PC-9 (cell line): ENCODE data around the gene SYNDIG1L. TPM values are rescaled to one million over a fixed set of nuclear protein-coding genes. Genes with fewer than 3 reads are reported as not detected.

Experiments used
- BruUV-seq: library from RNA; stranded (reverse); fragments of 400-500 nt; replicated peaks from 2 replicates; lab custom pipeline; 2021; lab: Mats Ljungman, UMichigan
- CTCF ChIA-PET: fragments of 300-600 bp; sonication (Branson Sonifier 250); formaldehyde crosslinking; loops from one replicate; lab custom pipeline; 2022; ENCODE audit warnings: antibody characterized with exemption; lab: Charles Lee
- POLR2A ChIA-PET: fragments of 300-600 bp; sonication (Branson Sonifier 250); formaldehyde crosslinking; loops from one replicate; lab custom pipeline; 2022; ENCODE audit warnings: antibody characterized with exemption; ENCODE audit not compliant: unreplicated experiment; lab: Charles Lee
- DNase-seq, 2 experiments: peaks; one replicate each; pipeline versions ENCODE4 v3.0.0 to v3.0.0-alpha.2; 2015 to 2022; ENCODE audit warnings: mixed read lengths in 1 of 2
- H2AFZ ChIP-seq: fragments of 200-600 bp; sonication (generic); 2 replicates; pipeline ENCODE4 v1.8.1; 2017; ENCODE audit warnings: antibody characterized with exemption
- H3F3A ChIP-seq: fragments of 200-600 bp; sonication (generic); 2 replicates; pipeline ENCODE4 v1.8.1; 2017; ENCODE audit warnings: antibody characterized with exemption, mild to moderate bottlenecking, low read depth; ENCODE audit not compliant: insufficient read depth
- H3K27ac ChIP-seq: fragments of 200-600 bp; sonication (generic); 2 replicates; pipeline ENCODE4 v1.6.1; 2016; ENCODE audit warnings: mixed run types
- H3K27me3 ChIP-seq: fragments of 200-600 bp; sonication (generic); 2 replicates; pipeline ENCODE4 v1.6.1; 2016; ENCODE audit warnings: low read depth, mixed run types; ENCODE audit not compliant: insufficient read depth
- H3K36me3 ChIP-seq: fragments of 200-600 bp; sonication (generic); 2 replicates; pipeline ENCODE4 v1.6.1; 2016; ENCODE audit warnings: low read depth, mixed run types
- H3K4me1 ChIP-seq: fragments of 200-600 bp; sonication (generic); replicated peaks from 2 replicates; pipeline ENCODE4 v1.6.1; 2016; ENCODE audit warnings: mixed run types; ENCODE audit not compliant: insufficient read depth
- H3K4me2 ChIP-seq: fragments of 200-600 bp; sonication (generic); 2 replicates; pipeline ENCODE4 v1.6.1; 2017; ENCODE audit warnings: mixed run types
- H3K4me3 ChIP-seq: fragments of 200-600 bp; sonication (generic); 2 replicates; pipeline ENCODE4 v1.6.1; 2016; ENCODE audit warnings: mixed run types
- H3K79me2 ChIP-seq: fragments of 200-600 bp; sonication (generic); 2 replicates; pipeline ENCODE4 v1.6.1; 2017; ENCODE audit warnings: low read depth, mixed run types
- H3K9me2 ChIP-seq: fragments of 200-600 bp; sonication (generic); 2 replicates; pipeline ENCODE4 v1.8.1; 2017; ENCODE audit warnings: mild to moderate bottlenecking; ENCODE audit not compliant: insufficient read depth
- H3K9me3 ChIP-seq: fragments of 200-600 bp; sonication (generic); 2 replicates; pipeline ENCODE4 v1.8.1; 2016; ENCODE audit warnings: low read depth; ENCODE audit not compliant: insufficient read depth
- H4K20me1 ChIP-seq: fragments of 200-600 bp; sonication (generic); 2 replicates; pipeline ENCODE4 v1.8.1; 2017; ENCODE audit not compliant: insufficient read depth
- CTCF ChIP-seq: fragments of 200-600 bp; sonication (generic); conservative IDR thresholded peaks from 2 replicates; pipeline ENCODE4 v1.6.1; 2017; ENCODE audit warnings: mixed run types, antibody characterized with exemption, mild to moderate bottlenecking, moderate library complexity
- EZH2 ChIP-seq: fragments of 200-600 bp; sonication (generic); IDR thresholded peaks from 2 replicates; pipeline ENCODE4 v1.8.0; 2017; ENCODE audit warnings: antibody characterized with exemption, low read depth
- intact Hi-C: fragments of 100-400 bp; cut with micrococcal nuclease; formaldehyde crosslinking; loops from one replicate; pipeline ENCODE4 v1.10.0; 2022; ENCODE audit not compliant: unreplicated experiment
- total RNA-seq: library from RNA; stranded (reverse); gene quantifications from 2 replicates; pipeline ENCODE4 v1.2.3, GENCODE V29; 2021

The SYNDIG1L gene
- total RNA-seq, 1 experiment from 2014 or later: 0.52 TPM

GRCh38 chr14:74425525-74426201 lies 347 bp downstream of the SYNDIG1L start:
- BruUV-seq: no TSS peak
- H3K9me3 ChIP-seq: no peaks in the 10 kb centered on the region
- no peak overlapping the region for H2AFZ ChIP-seq
- no peaks in the 10 kb centered on the region for H4K20me1 ChIP-seq
- H3K4me1 ChIP-seq: no peaks in the 10 kb centered on the region
- CTCF ChIA-PET: no interaction called here
- H3K4me3 ChIP-seq: no peak overlapping the region
- H3K36me3 ChIP-seq: no peaks in the 10 kb centered on the region
- no peaks in the 10 kb centered on the region for H3K79me2 ChIP-seq
- H3K27me3 ChIP-seq: peaks cover 13% of the 10 kb centered on the region; the same call in 1 of the 2 replicates
- no peaks in the 10 kb centered on the region for H3F3A ChIP-seq
- H3K27ac ChIP-seq: no peak overlapping the region
- no peak overlapping the region for H3K4me2 ChIP-seq
- no peaks in the 10 kb centered on the region for H3K9me2 ChIP-seq
- no peak for DNase-seq
- TF ChIP-seq CTCF: no peak
- TF ChIP-seq EZH2: no peak
- intact Hi-C loops: no loop called here
- POLR2A ChIA-PET: no interaction called here

GRCh38 chr14:74424606-74425005 lies 1.4 kb downstream of the SYNDIG1L start:
- DNase-seq: no peak

DNA sequence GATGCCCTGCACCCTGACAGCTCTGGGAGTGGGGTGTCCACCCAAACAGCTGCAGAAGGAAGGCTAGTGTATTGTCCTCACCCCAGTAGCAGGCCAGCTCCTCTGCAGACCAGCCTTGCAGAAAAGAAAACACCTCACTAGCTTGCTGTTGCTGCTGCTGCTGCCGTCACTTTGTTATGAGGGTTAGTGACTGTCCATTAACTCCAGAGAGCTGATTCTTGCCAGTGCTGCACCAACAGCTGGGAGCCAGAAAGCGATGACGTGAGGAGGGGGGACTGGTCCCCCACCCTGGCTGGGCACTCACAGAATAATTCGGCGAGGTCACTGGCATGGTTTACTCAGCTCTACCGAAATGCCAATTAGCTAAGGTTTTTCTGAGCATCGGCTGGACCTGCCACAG lies 2.8 kb downstream of the SYNDIG1L start:
- no TSS peak for BruUV-seq
- intact Hi-C loops: no loop called here
- Histone ChIP-seq H3K27me3 (peaks cover 32% of the 10 kb centered on the region), H3F3A (no peaks in the 10 kb centered on the region), H4K20me1 (no peaks in the 10 kb centered on the region), H2AFZ (no peak overlapping the region), H3K4me2 (no peak overlapping the region), H3K9me2 (no peaks in the 10 kb centered on the region), H3K27ac (no peak overlapping the region), H3K36me3 (no peaks in the 10 kb centered on the region), H3K4me1 (no peaks in the 10 kb centered on the region), H3K4me3 (no peak overlapping the region), H3K9me3 (no peaks in the 10 kb centered on the region), H3K79me2 (no peaks in the 10 kb centered on the region)
- TF ChIP-seq EZH2 (no peak), CTCF (no peak)
- ChIA-PET POLR2A (interaction anchor here (0.6 kb wide), 2 partner anchors 22 to 777 kb away, joined by 3 to 4 read pairs; no protein-coding TSS in a partner anchor), CTCF (interaction anchor here (0.5 to 0.7 kb wide), 2 partner anchors 52 to 467 kb away, joined by 3 to 5 read pairs; no protein-coding TSS in a partner anchor)
- DNase-seq: no peak

More at GRCh38 chr14:74424606-74425005, 1.4 kb downstream of the SYNDIG1L start:
- Histone ChIP-seq H3K27ac (no peak overlapping the region), H3K4me1 (no peaks in the 10 kb centered on the region), H3K4me2 (no peak overlapping the region), H3K27me3 (peaks cover 19% of the 10 kb centered on the region; the same call in 1 of the 2 replicates), H3K4me3 (no peak overlapping the region), H3K79me2 (no peaks in the 10 kb centered on the region), H3K36me3 (no peaks in the 10 kb centered on the region), H3K9me3 (no peaks in the 10 kb centered on the region), H2AFZ (no peak overlapping the region), H3F3A (no peaks in the 10 kb centered on the region), H4K20me1 (no peaks in the 10 kb centered on the region), H3K9me2 (no peaks in the 10 kb centered on the region)
- TF ChIP-seq CTCF (no peak), EZH2 (no peak)
- ChIA-PET POLR2A (no interaction called here), CTCF (no interaction called here)
- no TSS peak for BruUV-seq
- intact Hi-C loops: no loop called here
